Upper lobe of right lung (tissue), 1 donor: ENCODE data around the gene NLGN1. TPM values are rescaled to one million over a fixed set of nuclear protein-coding genes. Genes with fewer than 3 reads are reported as not detected.

Source experiments
- ATAC-seq: fragments of 200-7000 bp; cut with Tn5 transposase; one replicate; pipeline ENCODE4 v1.9.1; 2020; ENCODE audit warnings: mild to moderate bottlenecking, moderate library complexity
- DNase-seq: peaks from one replicate; pipeline ENCODE4 v3.0.0-alpha.2; 2020
- H3K27ac ChIP-seq: fragments of 200-600 bp; one replicate; pipeline ENCODE4 v1.8.0; 2022
- H3K27me3 ChIP-seq: fragments of 200-600 bp; one replicate; pipeline ENCODE4 v1.8.0; 2022; ENCODE audit warnings: mild to moderate bottlenecking
- H3K36me3 ChIP-seq: fragments of 200-600 bp; one replicate; pipeline ENCODE4 v1.8.0; 2022
- H3K4me1 ChIP-seq: fragments of 200-600 bp; one replicate; pipeline ENCODE4 v1.8.0; 2022
- H3K4me3 ChIP-seq: fragments of 200-600 bp; one replicate; pipeline ENCODE4 v1.8.0; 2022; ENCODE audit warnings: mild to moderate bottlenecking
- H3K9me3 ChIP-seq: fragments of 200-600 bp; one replicate; pipeline ENCODE4 v1.8.0; 2022
- intact Hi-C: fragments of 100-400 bp; cut with DNase I; formaldehyde crosslinking; loops from one replicate; pipeline ENCODE4 v1.11.0; 2022
- total RNA-seq: library from RNA; stranded (reverse); fragmentation: NEBNext Ultra II Directional; extraction: Animal tissue kit (Norgen Biotek cat#: 25700); gene quantifications from one replicate; pipeline ENCODE4 v1.2.1, GENCODE V29; 2021
- TF ChIP-seq, protein P1 (sequence below): fragments of 200-600 bp; IDR thresholded peaks from one replicate; pipeline ENCODE4 v1.8.0; 2022; ENCODE audit warnings: antibody characterized with exemption
- donor health status: DM: no; HTN: yes; CAD: no; lungs with severe emphysema.

NLGN1 gene
- total RNA-seq, 1 donor from 2014 or later = 3.3 TPM

DNA sequence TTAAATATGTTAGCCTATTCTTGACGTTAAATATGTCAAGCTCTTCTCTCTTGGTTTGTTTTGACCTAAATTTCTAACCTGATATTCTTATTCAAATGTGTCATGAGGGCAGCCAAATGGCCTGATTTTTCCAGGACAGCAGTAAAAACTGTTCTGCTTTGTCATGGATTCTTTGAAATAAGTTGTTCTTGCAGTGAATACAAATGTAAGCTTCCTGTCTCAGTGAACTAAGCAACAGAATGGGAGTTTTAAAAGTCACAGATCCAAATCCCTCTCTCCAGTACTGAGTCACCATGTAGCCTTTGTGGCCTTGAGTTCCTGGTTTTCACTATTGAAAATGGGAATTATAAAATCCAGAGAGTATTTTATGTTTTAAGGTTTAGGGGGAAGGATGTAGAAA lies 301.8 kb downstream of the NLGN1 start:
- H3K36me3 ChIP-seq = no peaks in the 10 kb centered on the region
- H3K27me3 ChIP-seq = no peaks in the 10 kb centered on the region
- TF ChIP-seq, protein P1, sequence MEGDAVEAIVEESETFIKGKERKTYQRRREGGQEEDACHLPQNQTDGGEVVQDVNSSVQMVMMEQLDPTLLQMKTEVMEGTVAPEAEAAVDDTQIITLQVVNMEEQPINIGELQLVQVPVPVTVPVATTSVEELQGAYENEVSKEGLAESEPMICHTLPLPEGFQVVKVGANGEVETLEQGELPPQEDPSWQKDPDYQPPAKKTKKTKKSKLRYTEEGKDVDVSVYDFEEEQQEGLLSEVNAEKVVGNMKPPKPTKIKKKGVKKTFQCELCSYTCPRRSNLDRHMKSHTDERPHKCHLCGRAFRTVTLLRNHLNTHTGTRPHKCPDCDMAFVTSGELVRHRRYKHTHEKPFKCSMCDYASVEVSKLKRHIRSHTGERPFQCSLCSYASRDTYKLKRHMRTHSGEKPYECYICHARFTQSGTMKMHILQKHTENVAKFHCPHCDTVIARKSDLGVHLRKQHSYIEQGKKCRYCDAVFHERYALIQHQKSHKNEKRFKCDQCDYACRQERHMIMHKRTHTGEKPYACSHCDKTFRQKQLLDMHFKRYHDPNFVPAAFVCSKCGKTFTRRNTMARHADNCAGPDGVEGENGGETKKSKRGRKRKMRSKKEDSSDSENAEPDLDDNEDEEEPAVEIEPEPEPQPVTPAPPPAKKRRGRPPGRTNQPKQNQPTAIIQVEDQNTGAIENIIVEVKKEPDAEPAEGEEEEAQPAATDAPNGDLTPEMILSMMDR = no peak
- intact Hi-C loops = no loop called here
- ATAC-seq (no peak), DNase-seq (no peak)
- H3K9me3 ChIP-seq = no peaks in the 10 kb centered on the region
- no peaks in the 10 kb centered on the region for H3K4me1 ChIP-seq
- no peak overlapping the region for H3K4me3 ChIP-seq
- H3K27ac ChIP-seq = no peak overlapping the region

DNA sequence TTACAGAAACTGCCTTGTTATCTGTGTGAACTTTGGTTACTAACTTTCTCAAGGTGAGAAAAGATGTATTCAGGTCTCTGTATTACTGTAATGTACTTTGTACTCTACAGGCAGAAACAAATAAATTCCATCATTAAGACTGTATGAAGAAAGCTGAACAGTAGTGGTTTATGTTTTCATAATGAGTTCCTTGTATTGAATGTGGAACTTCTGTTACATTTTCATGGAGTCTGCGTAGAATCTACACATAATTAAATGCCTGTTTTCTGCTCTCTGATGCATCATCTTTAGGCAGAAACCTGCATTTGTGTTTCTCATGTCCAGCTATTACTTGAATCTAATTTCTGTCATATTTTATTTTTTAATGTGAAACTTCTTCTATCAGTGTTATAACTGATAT lies 302.8 kb downstream of the NLGN1 start:
- ATAC-seq = no peak
- no peak for DNase-seq
- Histone ChIP-seq H3K4me1 (no peaks in the 10 kb centered on the region), H3K36me3 (no peaks in the 10 kb centered on the region), H3K27ac (no peak overlapping the region), H3K9me3 (no peaks in the 10 kb centered on the region), H3K27me3 (no peaks in the 10 kb centered on the region), H3K4me3 (no peak overlapping the region)
- intact Hi-C loops = no loop called here
- TF ChIP-seq, protein P1 = no peak

DNA sequence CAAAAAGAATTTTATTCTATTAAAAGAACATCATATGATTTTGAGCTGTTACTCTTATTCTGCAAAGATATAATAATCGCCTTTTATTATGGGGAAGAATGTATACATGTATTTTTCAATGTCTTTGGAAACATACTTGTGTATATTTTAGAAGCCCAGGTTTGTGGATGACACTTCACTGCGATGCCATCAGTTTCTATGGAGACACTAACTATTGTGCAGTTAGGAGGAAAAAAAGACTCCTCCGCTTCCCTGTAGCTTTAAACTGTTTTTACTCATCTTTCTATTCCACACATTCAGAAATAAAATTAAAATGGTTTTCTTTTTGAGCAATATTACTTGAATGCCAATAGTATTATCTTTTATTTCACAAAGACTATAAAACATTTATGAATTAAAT lies 305.0 kb downstream of the NLGN1 start:
- Histone ChIP-seq H3K36me3 (no peaks in the 10 kb centered on the region), H3K27me3 (no peaks in the 10 kb centered on the region), H3K4me3 (no peak overlapping the region), H3K27ac (no peak overlapping the region), H3K4me1 (no peaks in the 10 kb centered on the region), H3K9me3 (no peaks in the 10 kb centered on the region)
- DNase-seq (no peak), ATAC-seq (no peak)
- TF ChIP-seq, protein P1 = no peak
- intact Hi-C loops = no loop called here

DNA sequence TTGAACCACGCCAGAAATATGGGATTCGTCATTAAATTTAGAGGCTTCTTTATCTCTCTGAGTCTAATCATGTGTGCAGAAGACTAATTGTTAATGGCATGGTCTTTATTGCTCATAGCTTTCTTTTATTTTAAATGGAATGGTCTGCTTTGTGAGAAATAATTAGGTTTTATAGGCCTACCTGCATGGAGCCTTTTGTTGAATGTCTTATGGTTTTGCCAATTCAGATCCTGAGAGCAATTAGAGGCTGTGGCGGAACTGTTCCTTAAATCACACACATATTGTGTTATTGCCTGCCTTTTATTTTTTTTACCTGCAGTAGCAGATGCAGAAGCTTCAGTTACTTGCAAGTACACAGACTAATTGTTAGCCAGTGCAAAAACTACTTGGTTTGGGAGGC lies 306.2 kb downstream of the NLGN1 start:
- Histone ChIP-seq H3K36me3 (no peaks in the 10 kb centered on the region), H3K27ac (no peak overlapping the region), H3K27me3 (no peaks in the 10 kb centered on the region), H3K4me3 (no peak overlapping the region), H3K4me1 (no peaks in the 10 kb centered on the region), H3K9me3 (no peaks in the 10 kb centered on the region)
- ATAC-seq (no peak), DNase-seq (no peak)
- intact Hi-C loops = no loop called here
- TF ChIP-seq, protein P1 = no peak

DNA sequence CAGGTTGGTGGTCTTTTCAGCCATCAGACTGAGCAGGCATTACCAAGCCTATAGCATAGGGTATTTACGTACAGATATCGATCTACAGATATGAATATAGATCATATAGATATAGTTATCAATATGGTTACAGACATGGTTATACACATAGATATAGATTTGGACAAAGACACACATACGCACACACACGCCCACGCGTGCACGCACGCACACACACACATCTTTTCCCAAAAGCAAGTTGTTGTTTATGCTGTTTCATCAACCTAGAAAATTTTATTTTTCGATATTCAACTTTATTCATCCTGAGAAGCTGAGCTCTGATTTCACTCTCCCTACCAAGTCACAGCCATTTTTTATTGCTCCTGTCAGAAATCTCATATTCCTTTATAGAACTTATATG lies 309.1 kb downstream of the NLGN1 start:
- no peaks in the 10 kb centered on the region for H3K9me3 ChIP-seq
- no peak overlapping the region for H3K4me3 ChIP-seq
- ATAC-seq (no peak), DNase-seq (no peak)
- no peaks in the 10 kb centered on the region for H3K27me3 ChIP-seq
- H3K27ac ChIP-seq = no peak overlapping the region
- H3K36me3 ChIP-seq = no peaks in the 10 kb centered on the region
- intact Hi-C loops = no loop called here
- no peaks in the 10 kb centered on the region for H3K4me1 ChIP-seq
- TF ChIP-seq, protein P1 = no peak

DNA sequence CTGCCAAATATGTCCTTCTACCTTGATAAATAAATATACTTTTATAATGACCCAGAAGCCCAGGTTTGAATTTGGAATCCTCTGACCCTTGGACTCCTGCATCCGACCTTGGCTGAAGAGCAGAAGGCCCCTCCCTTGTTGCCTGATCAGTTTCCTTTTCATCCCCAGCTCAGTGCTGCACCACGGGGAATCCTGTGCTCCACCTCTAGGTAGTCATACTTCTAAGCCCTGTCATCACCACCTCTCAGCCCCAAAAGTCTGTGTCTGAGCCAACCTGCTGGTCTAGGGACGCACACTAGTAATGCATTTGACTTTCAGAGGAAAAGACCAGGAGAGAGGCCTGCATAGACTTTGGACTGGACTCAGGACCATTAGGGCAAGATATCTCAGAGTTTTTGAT lies 310.6 kb downstream of the NLGN1 start:
- Histone ChIP-seq H3K4me3 (no peak overlapping the region), H3K9me3 (no peaks in the 10 kb centered on the region), H3K27ac (no peak overlapping the region), H3K27me3 (no peaks in the 10 kb centered on the region), H3K36me3 (no peaks in the 10 kb centered on the region), H3K4me1 (no peaks in the 10 kb centered on the region)
- TF ChIP-seq, protein P1 = no peak
- intact Hi-C loops = no loop called here
- DNase-seq = no peak
- no peak for ATAC-seq
